Amniotic epithelial cell (primary cell): ENCODE results near the gene PPM1F.

Experiments
- DNase-seq: peaks from one replicate; pipeline ENCODE4 v3.0.0-alpha.2; 2010; ENCODE audit warnings: low read depth

PPM1F gene, protein sequence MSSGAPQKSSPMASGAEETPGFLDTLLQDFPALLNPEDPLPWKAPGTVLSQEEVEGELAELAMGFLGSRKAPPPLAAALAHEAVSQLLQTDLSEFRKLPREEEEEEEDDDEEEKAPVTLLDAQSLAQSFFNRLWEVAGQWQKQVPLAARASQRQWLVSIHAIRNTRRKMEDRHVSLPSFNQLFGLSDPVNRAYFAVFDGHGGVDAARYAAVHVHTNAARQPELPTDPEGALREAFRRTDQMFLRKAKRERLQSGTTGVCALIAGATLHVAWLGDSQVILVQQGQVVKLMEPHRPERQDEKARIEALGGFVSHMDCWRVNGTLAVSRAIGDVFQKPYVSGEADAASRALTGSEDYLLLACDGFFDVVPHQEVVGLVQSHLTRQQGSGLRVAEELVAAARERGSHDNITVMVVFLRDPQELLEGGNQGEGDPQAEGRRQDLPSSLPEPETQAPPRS

DNA sequence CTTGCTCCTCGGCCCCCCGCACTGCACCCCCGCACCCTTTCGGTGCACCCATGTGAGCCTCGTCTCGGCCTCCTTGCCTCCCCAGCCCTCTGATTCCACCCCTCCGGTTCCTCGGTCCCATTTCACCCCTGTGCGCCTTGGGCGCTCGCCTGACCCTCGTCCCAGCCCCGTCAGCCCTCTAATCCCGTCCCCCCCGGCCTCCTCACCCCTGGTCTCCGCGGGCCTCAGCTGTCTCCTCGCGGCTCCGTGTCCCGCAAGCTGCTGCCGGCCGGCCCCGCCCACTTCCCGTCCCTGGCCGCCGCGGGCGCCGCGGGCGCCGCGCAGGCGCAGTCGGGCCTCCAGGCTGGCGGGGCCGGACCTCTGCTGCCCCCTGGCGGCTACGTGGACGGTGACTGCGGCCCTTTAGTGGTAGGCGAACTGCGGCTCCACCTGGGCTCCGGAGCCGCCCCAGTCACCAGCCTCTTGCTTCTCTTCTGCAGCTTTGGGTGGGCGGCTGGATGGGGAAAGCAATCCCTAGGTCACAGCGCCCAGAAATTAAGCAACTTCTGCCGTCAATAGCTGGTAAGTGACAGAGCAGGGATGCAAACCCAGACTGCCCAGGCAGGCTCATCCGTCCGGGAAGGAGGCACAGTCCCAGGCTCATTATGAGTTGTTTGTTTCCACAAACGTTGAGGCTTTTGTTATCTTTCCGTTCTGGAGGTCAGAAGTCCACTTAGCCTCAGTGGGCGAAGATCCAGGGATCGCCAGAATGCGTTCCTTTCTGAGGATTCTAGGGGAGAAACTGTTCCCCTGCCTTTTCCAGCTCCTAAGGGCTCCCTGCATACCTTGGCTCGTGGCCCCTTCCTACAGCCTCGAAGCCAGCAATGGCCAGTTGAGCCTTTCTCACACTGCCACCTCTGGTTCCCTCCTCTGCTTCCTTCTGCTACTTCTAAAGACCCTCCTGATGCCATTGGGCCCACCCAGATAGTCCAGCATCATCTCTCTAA, at the start of gene PPM1F:
Gene PPM1F, minus strand, starts transcription at position 263 of the 986 bp plus-strand sequence. CDS start 6,800 bp downstream, outside the sequence.
- DNase-seq = peak; percentile 30

GRCh38 chr22:22001664-22002525, 49.2 kb upstream of the PPM1F start:
- DNase-seq = no peak

GRCh38 chr22:21998595-21999247, 46.1 kb upstream of the PPM1F start:
- no peak for DNase-seq

- peak; percentile 85 for DNase-seq
These were observed 43.6 kb upstream of the PPM1F start for GRCh38 chr22:21996175-21996720.

GRCh38 chr22:21995660-21996059, 43.0 kb upstream of the PPM1F start:
- DNase-seq = no peak

DNA sequence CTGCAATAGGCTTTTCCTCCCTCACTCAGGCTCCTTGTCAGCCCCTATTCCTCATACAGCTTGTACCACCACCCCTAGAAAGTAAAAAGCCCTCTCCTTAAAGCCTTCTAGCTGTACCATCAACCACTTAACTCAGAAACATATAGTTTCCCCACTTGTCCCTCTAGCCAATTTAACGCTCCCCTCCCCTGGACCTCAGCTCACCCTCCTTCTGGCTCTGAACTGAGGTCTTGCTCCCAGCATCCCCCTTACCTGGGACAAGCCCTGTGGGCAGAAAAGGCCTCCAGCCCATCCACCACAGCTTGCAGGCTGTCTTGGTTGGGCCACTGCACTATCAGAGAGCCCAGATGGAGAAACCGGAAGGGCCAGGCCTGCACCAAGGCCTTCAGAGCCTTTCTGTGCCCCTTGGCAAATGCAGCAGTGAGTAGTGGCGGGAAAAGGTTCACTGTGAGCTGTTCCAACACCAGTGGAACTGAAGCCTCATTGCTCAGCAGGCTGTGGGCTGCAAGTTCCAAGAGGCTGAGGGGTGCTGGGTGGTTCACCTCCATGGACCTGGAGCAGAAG, 42.3 kb upstream of the PPM1F start:
- no peak for DNase-seq

DNA sequence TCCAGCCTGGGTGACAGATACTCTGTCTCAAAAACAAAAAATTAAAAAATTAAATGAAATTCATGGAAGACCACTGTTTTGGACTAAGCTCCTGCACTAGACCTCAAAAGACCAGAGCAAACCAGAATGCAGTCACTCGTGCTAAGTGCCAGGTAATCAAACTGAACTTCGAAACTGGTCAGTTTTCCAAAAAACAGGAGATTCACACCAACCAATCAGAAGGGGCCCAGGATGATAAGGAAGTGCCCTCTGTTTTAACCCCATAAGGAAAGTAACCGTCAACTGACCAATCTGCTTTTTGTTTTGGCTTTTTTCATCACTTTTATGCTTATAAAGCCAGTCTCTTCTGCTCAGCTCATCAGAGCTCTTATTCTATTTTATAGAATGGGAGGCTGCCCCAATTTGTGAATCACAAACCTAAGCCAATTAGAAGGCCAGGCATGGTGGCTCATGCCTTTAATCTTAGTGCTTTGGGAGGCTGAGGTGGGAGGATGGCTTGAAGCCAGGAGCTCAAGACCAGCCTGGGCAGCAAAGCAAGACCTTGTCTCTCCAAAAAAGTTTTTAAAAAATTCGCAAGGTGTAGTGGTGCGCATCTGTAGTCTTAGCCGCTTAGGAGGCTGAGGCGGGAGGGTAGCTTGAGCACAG, 40.1 kb upstream of the PPM1F start:
- DNase-seq = no peak

GRCh38 chr22:21991774-21992173, 39.1 kb upstream of the PPM1F start:
- DNase-seq = no peak

DNA sequence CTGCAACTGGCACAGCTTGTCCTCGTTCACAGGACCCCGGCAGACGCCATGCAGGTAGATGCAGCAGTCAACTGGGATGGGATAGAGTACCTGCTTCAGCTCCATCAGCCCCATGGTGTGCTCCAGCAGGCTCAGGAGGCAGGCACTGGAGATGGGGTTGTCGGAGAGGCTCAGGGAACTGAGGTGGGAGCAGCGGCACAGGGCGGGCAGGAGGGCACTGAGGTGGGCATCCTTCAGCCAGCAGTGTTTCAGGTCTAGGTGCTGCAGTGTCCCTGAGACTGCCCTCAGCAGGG, 38.6 kb upstream of the PPM1F start:
- no peak for DNase-seq

DNA sequence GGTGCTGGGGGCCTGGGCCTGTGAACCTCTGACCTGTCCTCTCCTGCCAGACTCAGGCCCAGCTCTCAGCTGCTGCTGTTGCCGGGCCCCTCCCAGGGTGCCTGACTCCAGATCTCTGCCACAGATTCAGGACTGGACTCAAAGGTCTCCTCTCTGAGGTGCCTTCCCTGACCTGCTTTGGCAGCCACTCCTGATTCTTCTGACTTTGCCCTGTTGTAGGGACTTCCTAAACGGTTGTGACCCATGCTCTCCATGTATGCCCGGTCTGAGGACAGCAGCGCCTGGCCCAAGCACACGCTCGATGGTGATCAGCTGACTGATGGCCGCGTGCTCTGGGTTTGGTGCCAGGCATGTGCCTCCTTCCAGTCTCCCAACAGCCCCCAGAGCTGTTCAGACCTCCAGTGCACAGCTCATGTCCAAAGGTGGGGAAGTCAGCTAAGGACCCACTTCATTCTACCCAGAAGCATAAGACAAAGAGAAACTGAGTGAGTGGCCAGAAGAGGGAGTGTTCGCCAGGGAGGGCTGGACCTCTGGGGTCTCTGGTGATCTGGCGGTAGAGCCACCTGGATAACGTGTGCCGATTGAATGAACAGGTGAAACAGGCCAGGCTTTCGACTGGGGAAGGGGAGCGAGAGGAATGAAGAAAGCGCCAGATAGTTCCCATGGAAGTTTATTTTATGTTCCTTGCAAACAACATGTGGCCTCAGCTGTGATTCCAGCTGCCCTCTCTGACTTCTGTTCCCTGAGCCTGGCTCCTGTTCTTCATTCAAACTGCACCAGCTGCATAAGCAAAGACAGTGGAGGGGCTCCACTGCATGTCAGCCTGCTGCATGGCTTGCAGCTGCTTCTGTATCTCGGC, 38.0 kb upstream of the PPM1F start:
- no peak for DNase-seq

DNA sequence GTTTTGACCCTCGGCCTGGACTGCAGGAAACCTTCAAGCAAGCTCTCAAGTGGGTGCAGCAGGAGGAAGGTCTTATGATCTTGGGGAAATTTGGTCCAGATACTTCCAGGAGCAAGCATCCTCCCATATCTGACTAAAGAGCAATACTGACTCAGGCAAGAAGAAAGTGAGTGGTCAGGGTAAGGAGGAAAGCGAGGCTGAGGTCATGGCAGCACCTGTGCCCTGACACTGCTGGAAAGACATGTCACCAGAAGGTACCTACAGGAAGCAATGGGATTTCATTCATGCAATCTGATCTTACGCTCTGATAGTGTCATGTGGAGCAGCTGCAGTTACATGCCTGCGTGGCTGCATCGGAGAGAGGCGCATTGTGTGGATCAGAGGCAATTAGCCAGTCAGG, 36.4 kb upstream of the PPM1F start:
- no peak for DNase-seq

GRCh38 chr22:21985214-21985613, 32.6 kb upstream of the PPM1F start:
- no peak for DNase-seq

GRCh38 chr22:21984793-21985192, 32.1 kb upstream of the PPM1F start:
- DNase-seq = peak; percentile 42

- DNase-seq = peak; percentile 63
These were observed 29.8 kb upstream of the PPM1F start, which contains the start of gene TOP3B for GRCh38 chr22:21982338-21982965. TOP3B (minus strand) TSS chr22:21982787; CDS start chr22:21975709, 7,078 bp downstream.

DNA sequence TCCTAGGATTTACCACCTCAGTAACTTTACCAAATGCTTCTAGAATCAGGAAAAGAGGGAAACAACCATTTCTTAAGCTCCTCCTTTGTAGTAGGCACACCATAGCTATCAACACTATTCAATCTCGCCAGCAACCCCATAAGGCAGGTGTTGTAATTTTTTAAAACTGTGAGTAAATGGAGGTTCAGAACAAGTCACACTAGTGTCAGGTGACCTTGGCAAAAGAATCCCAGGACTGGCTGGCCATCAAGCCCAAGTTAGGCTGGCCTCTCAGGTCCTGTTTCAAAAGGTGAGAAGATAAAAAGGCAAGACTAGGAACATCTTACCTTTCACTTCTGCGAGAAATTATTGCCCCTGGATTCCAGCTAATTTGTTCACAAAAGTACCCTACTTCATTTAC, 29.2 kb upstream of the PPM1F start:
- DNase-seq = no peak

DNA sequence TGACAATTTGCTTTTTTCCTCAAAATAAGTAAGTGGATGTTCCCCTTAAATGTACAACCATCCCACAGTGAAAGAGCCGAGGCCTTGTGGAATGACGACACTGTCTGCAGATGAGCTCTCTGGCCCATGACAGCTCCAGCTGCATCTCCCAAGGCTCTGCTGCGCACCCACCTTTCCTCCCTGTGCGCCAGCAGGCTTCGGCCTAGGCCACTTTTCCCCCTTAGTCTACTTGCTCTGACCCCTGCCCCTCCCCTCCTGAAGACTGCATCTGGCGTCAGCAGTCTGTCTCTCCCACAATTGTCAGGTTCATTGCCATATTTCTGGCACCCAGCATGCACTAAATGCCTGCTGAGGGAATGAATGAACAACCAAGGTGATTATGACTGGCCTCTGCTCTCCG, 27.9 kb upstream of the PPM1F start:
- DNase-seq = no peak

DNA sequence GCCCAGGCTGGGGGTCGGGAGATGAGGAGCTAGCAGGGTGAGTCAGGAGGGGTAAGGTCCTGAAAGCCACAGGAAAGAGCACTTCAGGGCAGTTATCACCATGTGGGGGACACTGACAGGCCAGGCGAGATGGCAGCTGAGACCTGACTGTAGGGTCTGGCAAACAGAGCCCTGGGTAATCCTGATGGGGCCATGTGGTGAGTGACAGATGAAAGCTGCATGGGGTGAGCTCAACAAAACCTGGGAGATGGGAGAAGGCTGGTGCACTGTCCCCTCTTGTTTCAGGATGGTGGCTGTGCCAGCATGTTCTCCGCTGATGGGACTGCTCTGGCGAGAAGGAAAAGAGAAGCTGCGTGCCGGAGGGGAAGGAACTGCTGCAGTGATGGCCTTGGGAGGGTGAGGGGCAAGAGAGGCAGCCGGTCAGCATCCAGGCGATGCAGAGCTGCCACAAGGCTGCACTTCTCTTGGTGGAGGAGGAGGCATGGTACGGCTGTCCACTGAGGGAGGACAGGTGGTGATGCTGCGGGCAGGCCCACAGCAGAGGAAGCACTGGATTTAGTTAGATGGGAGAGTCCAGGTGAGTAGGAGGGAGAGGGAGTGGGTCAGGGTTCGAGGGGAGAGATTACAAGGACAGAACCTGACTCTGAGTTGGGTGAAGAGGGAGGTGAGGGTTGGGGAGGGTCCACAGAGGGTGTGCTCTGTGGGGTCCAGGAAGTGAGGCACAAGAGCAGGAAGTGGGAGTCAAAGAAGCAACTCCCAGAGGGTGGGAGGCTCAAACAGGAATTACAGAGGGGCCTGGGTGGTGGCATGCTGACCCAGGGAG, 26.1 kb upstream of the PPM1F start:
- no peak for DNase-seq

- no peak for DNase-seq
These were observed 25.2 kb upstream of the PPM1F start for GRCh38 chr22:21977814-21978213.
